Measurements from ENCODE around the gene RFPL3.

DNA sequence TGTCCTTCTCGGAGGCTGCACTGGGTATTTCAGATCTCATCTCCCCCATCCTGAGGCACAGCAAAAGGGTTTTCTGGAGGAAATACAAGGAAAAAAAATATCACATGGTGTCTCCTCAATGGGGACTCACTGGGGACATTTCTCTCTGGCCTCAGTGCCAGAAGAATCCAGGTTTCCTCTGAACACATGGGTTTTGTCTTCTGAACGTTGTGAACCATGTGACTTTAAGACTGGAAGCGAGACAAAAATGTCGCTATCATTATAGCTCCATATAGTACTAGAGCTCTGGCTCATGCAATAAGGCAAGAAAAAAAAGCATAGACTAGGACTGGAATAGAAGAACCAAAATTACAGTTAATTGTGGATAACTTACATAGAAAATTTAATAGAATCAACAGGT lies 44.9 kb upstream of the RFPL3 start:
- TF ChIP-seq ZC3H10 (CRISPR knock-in tag; IDR thresholded peaks at IDR 0.05) (no peak), ESRRG (CRISPR knock-in tag; IDR thresholded peaks at IDR 0.05) (no peak), ZFP3 (CRISPR knock-in tag; IDR thresholded peaks at IDR 0.05) (no peak), ARNTL (CRISPR knock-in tag; IDR thresholded peaks at IDR 0.05; ENCODE audit: borderline replicate concordance, low read depth) (no peak), ZFP30 (CRISPR knock-in tag; IDR thresholded peaks at IDR 0.05) (no peak)
- TF ChIP-seq, protein P1, sequence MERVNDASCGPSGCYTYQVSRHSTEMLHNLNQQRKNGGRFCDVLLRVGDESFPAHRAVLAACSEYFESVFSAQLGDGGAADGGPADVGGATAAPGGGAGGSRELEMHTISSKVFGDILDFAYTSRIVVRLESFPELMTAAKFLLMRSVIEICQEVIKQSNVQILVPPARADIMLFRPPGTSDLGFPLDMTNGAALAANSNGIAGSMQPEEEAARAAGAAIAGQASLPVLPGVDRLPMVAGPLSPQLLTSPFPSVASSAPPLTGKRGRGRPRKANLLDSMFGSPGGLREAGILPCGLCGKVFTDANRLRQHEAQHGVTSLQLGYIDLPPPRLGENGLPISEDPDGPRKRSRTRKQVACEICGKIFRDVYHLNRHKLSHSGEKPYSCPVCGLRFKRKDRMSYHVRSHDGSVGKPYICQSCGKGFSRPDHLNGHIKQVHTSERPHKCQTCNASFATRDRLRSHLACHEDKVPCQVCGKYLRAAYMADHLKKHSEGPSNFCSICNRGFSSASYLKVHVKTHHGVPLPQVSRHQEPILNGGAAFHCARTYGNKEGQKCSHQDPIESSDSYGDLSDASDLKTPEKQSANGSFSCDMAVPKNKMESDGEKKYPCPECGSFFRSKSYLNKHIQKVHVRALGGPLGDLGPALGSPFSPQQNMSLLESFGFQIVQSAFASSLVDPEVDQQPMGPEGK (CRISPR knock-in tag; IDR thresholded peaks at IDR 0.05; ENCODE audit: borderline replicate concordance), result no peak

Data from SK-N-SH treated with all-trans-retinoic acid at 6 μM for 48 hours (cell line).